GM12878 (cell line): ENCODE measurements around the gene STAB2. TPM values are rescaled to one million over a fixed set of nuclear protein-coding genes. Genes with fewer than 3 reads are reported as not detected.

ENCODE experiments used
- ATAC-seq: fragments of 200-7000 bp; cut with Tn5 transposase; 3 replicates; pipeline ENCODE4 v1.9.1; 2020; ENCODE audit warnings: mild to moderate bottlenecking, moderate library complexity
- BruUV-seq: library from RNA; stranded (reverse); fragments of 400-500 nt; replicated peaks from 2 replicates; lab custom pipeline; 2021; lab: Mats Ljungman, UMichigan
- CTCF ChIA-PET: fragments of 300-600 bp; sonication (Branson Sonifier 250); formaldehyde crosslinking; extraction: SDS; loops from one replicate; lab custom pipeline; 2021; ENCODE audit warnings: inconsistent platforms; lab: Yijun Ruan, JAX
- POLR2A ChIA-PET: fragments of 350-600 bp; formaldehyde crosslinking; extraction: SDS; loops from one replicate; lab custom pipeline; 2021; ENCODE audit warnings: inconsistent platforms; lab: Charles Lee
- RAD21 ChIA-PET: fragments of 300-600 bp; sonication (Branson Sonifier 250); formaldehyde crosslinking; loops from one replicate; lab custom pipeline; 2023; ENCODE audit warnings: antibody characterized with exemption; ENCODE audit not compliant: unreplicated experiment; lab: Charles Lee
- SMC1A ChIA-PET: fragments of 300-600 bp; sonication (Branson Sonifier 250); formaldehyde crosslinking; loops from one replicate; lab custom pipeline; 2023; ENCODE audit not compliant: unreplicated experiment, uncharacterized antibody; lab: Charles Lee
- DNase-seq: peaks from one replicate; pipeline ENCODE4 v3.0.0-alpha.2; 2011; ENCODE audit warnings: low read depth, low spot score
- FAIRE-seq: peaks from 3 replicates; lab custom pipeline; 2011; peaks lifted over from hg19 to GRCh38; lab: Jason Lieb, UNC
- H2AFZ ChIP-seq: 2 replicates; pipeline ENCODE4 v1.6.0; 2011; ENCODE audit warnings: low read depth, low read length, control low read depth; ENCODE audit not compliant: control insufficient read depth
- H3K27ac ChIP-seq: 2 replicates; pipeline ENCODE4 v1.5.1; 2011; ENCODE audit warnings: control low read depth; ENCODE audit not compliant: control insufficient read depth, insufficient read depth
- H3K27me3 ChIP-seq, 2 experiments: replicated peaks in 1 of 2; 2 replicates each; pipeline versions ENCODE4 v1.6.0 to v1.6.1; 2011; ENCODE audit warnings: low read length in 1 of 2; ENCODE audit not compliant: control insufficient read depth in 2 of 2, insufficient read depth in 2 of 2
- H3K36me3 ChIP-seq, 2 experiments: 2 replicates each; pipeline ENCODE4 v1.5.1; 2011; ENCODE audit warnings: low read length in 1 of 2; ENCODE audit not compliant: control insufficient read depth in 2 of 2, insufficient read depth in 2 of 2
- H3K4me1 ChIP-seq: 2 replicates; pipeline ENCODE4 v1.6.1; 2011; ENCODE audit warnings: mild to moderate bottlenecking, low read length, moderate library complexity, mixed read lengths; ENCODE audit not compliant: control insufficient read depth, insufficient read depth
- H3K4me2 ChIP-seq: 2 replicates; pipeline ENCODE4 v1.6.0; 2011; ENCODE audit warnings: control low read depth; ENCODE audit not compliant: control insufficient read depth, insufficient read depth
- H3K4me3 ChIP-seq: fragments of 200-600 bp; sonication (generic); 2 replicates; pipeline ENCODE4 v1.5.1; 2016
- H3K79me2 ChIP-seq: 2 replicates; pipeline ENCODE4 v1.6.0; 2011; ENCODE audit warnings: low read length; ENCODE audit not compliant: control insufficient read depth, insufficient read depth
- H3K9ac ChIP-seq: 2 replicates; pipeline ENCODE4 v1.8.0; 2011; ENCODE audit warnings: low read length, control low read depth, mixed read lengths; ENCODE audit not compliant: control insufficient read depth, insufficient read depth
- H3K9me3 ChIP-seq: replicated peaks from 3 replicates; pipeline ENCODE4 v1.5.1; 2011; ENCODE audit warnings: mild to moderate bottlenecking, low read length; ENCODE audit not compliant: control insufficient read depth, insufficient read depth
- H4K20me1 ChIP-seq: 2 replicates; pipeline ENCODE4 v1.6.0; 2011; ENCODE audit not compliant: control insufficient read depth, insufficient read depth
- BCL11A ChIP-seq: IDR thresholded peaks from 2 replicates; pipeline ENCODE4 v1.6.1; 2011; ENCODE audit warnings: low read depth, low read length
- BHLHE40 ChIP-seq, 2 experiments: fragments of 450-650 bp in 1 of 2; IDR thresholded peaks; 2 replicates each; pipeline ENCODE4 v1.6.1; 2011 to 2017; ENCODE audit warnings: low read depth in 2 of 2, borderline replicate concordance in 1 of 2, improper control_type of control experiment in 1 of 2, low read length in 1 of 2, mild to moderate bottlenecking in 1 of 2
- CBFB ChIP-seq: IDR thresholded peaks from 2 replicates; pipeline ENCODE4 v1.6.1; 2016; ENCODE audit warnings: antibody characterized with exemption, low read depth
- CBX3 ChIP-seq: fragments of 200-600 bp; sonication (generic); IDR thresholded peaks from 2 replicates; pipeline ENCODE4 v1.6.1; 2016; ENCODE audit warnings: low read depth, borderline replicate concordance
- CREM ChIP-seq: IDR thresholded peaks from 2 replicates; pipeline ENCODE4 v1.6.1; 2014; ENCODE audit warnings: antibody characterized with exemption, low read depth
- DPF2 ChIP-seq: fragments of 450-650 bp; IDR thresholded peaks from 2 replicates; pipeline ENCODE4 v1.6.1; 2017; ENCODE audit warnings: mild to moderate bottlenecking
- MEF2A ChIP-seq: IDR thresholded peaks from 2 replicates; pipeline ENCODE4 v1.6.1; 2011; ENCODE audit warnings: low read depth, mild to moderate bottlenecking, low read length, moderate library complexity; ENCODE audit not compliant: insufficient read depth
- MEF2B ChIP-seq: fragments of 450-650 bp; IDR thresholded peaks from 2 replicates; pipeline ENCODE4 v1.6.1; 2018; ENCODE audit warnings: mild to moderate bottlenecking, moderate library complexity; ENCODE audit not compliant: partially characterized antibody, poor library complexity, severe bottlenecking
- MTA2 ChIP-seq: fragments of 450-650 bp; IDR thresholded peaks from 2 replicates; pipeline ENCODE4 v1.6.1; 2016; ENCODE audit warnings: low read depth, mild to moderate bottlenecking, moderate library complexity
- MTA3 ChIP-seq: IDR thresholded peaks from 2 replicates; pipeline ENCODE4 v1.6.1; 2012; ENCODE audit warnings: low read length, inconsistent platforms, borderline replicate concordance
- MYB ChIP-seq: fragments of 150-350 bp; IDR thresholded peaks from 2 replicates; pipeline ENCODE4 v1.6.1; 2014; ENCODE audit warnings: mild to moderate bottlenecking, low read depth, low read length, borderline replicate concordance
- NFYB ChIP-seq: IDR thresholded peaks from 2 replicates; pipeline ENCODE4 v1.6.1; 2011; ENCODE audit warnings: low read depth, mild to moderate bottlenecking, low read length, improper control_type of control experiment, moderate library complexity; ENCODE audit not compliant: insufficient read depth
- NR2C1 ChIP-seq: fragments of 450-650 bp; IDR thresholded peaks from 2 replicates; pipeline ENCODE4 v1.6.1; 2017; ENCODE audit warnings: antibody characterized with exemption, mild to moderate bottlenecking, moderate library complexity
- PAX8 ChIP-seq: fragments of 450-650 bp; IDR thresholded peaks from 2 replicates; pipeline ENCODE4 v1.6.1; 2017; ENCODE audit warnings: mild to moderate bottlenecking, moderate library complexity
- POLR2A ChIP-seq: IDR thresholded peaks from 2 replicates; pipeline ENCODE4 v1.6.1; 2011; ENCODE audit warnings: low read depth, mild to moderate bottlenecking, low read length
- POLR2AphosphoS5 ChIP-seq: IDR thresholded peaks from 2 replicates; pipeline ENCODE4 v1.6.1; 2011; ENCODE audit warnings: mild to moderate bottlenecking, low read length, inconsistent platforms
- RB1 ChIP-seq: fragments of 450-650 bp; formaldehyde crosslinking; IDR thresholded peaks from 2 replicates; pipeline ENCODE4 v1.6.1; 2017; ENCODE audit warnings: mild to moderate bottlenecking, borderline replicate concordance
- RCOR1 ChIP-seq: conservative IDR thresholded peaks from 2 replicates; pipeline ENCODE4 v1.6.1; 2012; ENCODE audit warnings: low read depth, low read length, improper control_type of control experiment
- SMAD1 ChIP-seq: fragments of 450-650 bp; IDR thresholded peaks from 2 replicates; pipeline ENCODE4 v1.6.1; 2018; ENCODE audit warnings: mild to moderate bottlenecking, low read depth; ENCODE audit not compliant: partially characterized antibody
- SMARCA5 ChIP-seq: fragments of 450-650 bp; IDR thresholded peaks from 2 replicates; pipeline ENCODE4 v1.6.1; 2017; ENCODE audit warnings: mild to moderate bottlenecking
- STAT1 ChIP-seq: fragments of 450-650 bp; conservative IDR thresholded peaks from 2 replicates; pipeline ENCODE4 v1.6.1; 2014; ENCODE audit warnings: antibody characterized with exemption, mild to moderate bottlenecking
- STAT3 ChIP-seq: IDR thresholded peaks from 2 replicates; pipeline ENCODE4 v1.6.1; 2011; ENCODE audit warnings: low read depth, low read length, improper control_type of control experiment
- ZBED1 ChIP-seq: IDR thresholded peaks from 2 replicates; pipeline ENCODE4 v1.6.1; 2016; ENCODE audit warnings: borderline replicate concordance
- ZZZ3 ChIP-seq: IDR thresholded peaks from 2 replicates; pipeline ENCODE4 v1.6.1; 2011; ENCODE audit warnings: low read depth; ENCODE audit not compliant: control insufficient read depth, insufficient read length
- WGBS: methylation state at CpG from one replicate; pipeline ENCODE4 v1.1.6; 2016; ENCODE audit warnings: low lambda C conversion rate; ENCODE audit not compliant: insufficient replicate concordance, insufficient coverage; ENCODE audit errors: missing lambda C conversion rate; 5-methylcytosine and 5-hydroxymethylcytosine counted together
- in situ Hi-C: fragments of 300-500 bp; cut with MboI; formaldehyde crosslinking; loops from 9 replicates; pipeline ENCODE4 v1.14.3; 2018; ENCODE audit warnings: mixed read lengths
- intact Hi-C: fragments of 100-400 bp; cut with micrococcal nuclease; formaldehyde crosslinking; loops from one replicate; pipeline ENCODE4 v1.14.2; 2022; ENCODE audit not compliant: unreplicated experiment
- polyA plus RNA-seq, 11 experiments: library from polyadenylated mRNA; depleted of rRNA in 4 of 11; unstranded in 6 of 11; stranded (reverse) in 5 of 11; fragments of >200 nt; fragmentation: Nextera tagmentation in 4 of 11; fragmentation: Illumina TruSeq in 1 of 11; extraction: Ambion mirVana in 4 of 11; extraction: Trizol in 1 of 11; gene quantifications; 1 replicate in 1 of 11; 2 replicates in 10 of 11; pipeline versions ENCODE4 v1.2.1 to v1.2.3, GENCODE V29; 2011 to 2016; ENCODE audit warnings: inconsistent platforms in 2 of 11, missing spikeins in 2 of 11, low read depth in 1 of 11
- total RNA-seq, 4 experiments: library from RNA; depleted of rRNA in 3 of 4; stranded (reverse); fragments of >200 nt in 3 of 4; fragmentation: Illumina TruSeq in 1 of 4; extraction: Trizol in 1 of 4; gene quantifications; 2 replicates each; pipeline versions ENCODE4 v1.2.1 to v1.2.3, GENCODE V29; 2013 to 2021
- TF ChIP-seq, protein P1 (sequence below): IDR thresholded peaks from 2 replicates; pipeline ENCODE4 v1.6.1; 2012; ENCODE audit warnings: low read length, inconsistent platforms
- TF ChIP-seq, protein P2 (sequence below): IDR thresholded peaks from 2 replicates; pipeline ENCODE4 v1.6.1; 2012; ENCODE audit warnings: low read depth, low read length, improper control_type of control experiment

The STAB2 gene
- total and polyA plus RNA-seq, 10 of the 15 experiments (the other 5 are each of a cell fraction or from before 2014, with no cell fraction given): 0.37 TPM; not detected in 9

DNA sequence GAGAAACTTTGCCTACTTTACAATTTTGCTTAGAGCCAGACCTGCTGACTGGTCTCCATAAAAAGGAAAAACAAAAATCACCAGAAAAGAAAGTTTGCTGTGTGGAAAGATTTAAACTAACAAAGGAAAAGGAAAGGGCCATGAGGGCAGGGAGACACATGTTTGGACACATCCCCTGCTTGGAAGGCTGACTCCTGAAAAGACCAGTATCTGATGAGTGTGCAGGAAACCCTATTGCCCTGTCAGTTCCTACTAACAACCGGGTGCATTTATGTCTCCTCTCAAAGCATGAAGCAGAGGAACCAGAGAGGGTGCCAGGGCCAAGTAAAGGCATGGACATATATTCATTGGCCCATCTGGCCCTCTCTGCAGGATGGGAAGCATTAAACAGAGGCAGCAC lies 7.0 kb upstream of the STAB2 start (continued):
- TF ChIP-seq BCL11A (no peak), MYB (no peak), POLR2AphosphoS5 (no peak), MEF2B (no peak), ZZZ3 (no peak), MTA2 (no peak), PAX8 (no peak), ZBED1 (no peak), MTA3 (no peak)

DNA sequence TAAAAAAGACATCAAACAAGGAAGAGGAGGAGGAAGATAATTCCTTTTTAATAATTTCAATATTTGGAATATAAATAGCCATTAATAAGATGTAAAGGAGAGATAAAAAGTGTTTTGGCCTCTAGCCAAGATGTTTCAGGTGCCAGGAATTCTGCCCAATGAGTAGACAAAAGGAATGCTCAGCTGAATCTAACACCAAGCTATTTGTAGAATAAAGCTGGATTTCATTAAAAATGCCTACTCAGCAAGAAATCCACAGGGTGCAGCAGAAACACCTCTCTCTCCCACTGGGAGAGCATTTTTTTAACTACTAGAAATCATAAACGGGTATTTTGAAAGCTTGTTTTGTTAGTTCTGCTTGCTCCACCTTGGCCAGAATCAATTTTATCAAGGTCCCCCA lies 4.1 kb upstream of the STAB2 start:
- Histone ChIP-seq H3K27ac (no peak overlapping the region), H3K4me1 (peaks cover 3% of the 10 kb centered on the region), H3K4me2 (no peak overlapping the region), H3K27me3 (no peaks in the 10 kb centered on the region), H3K79me2 (no peaks in the 10 kb centered on the region), H2AFZ (no peak overlapping the region), H3K4me3 (no peak overlapping the region), H4K20me1 (no peaks in the 10 kb centered on the region), H3K9ac (no peak overlapping the region), H3K36me3 (no peaks in the 10 kb centered on the region), H3K9me3 (no peaks in the 10 kb centered on the region)
- ChIA-PET POLR2A (no interaction called here), CTCF (interaction anchor here (0.8 to 2.9 kb wide), 6 partner anchors 9 to 772 kb away, joined by 3 to 17 read pairs (median 4); no protein-coding TSS in a partner anchor), SMC1A (interaction anchor here (0.9 kb wide), 1 partner anchor 16 kb away, joined by 3 read pairs; no protein-coding TSS in a partner anchor), RAD21 (no interaction called here)
- TF ChIP-seq SMARCA5 (no peak), BHLHE40 (IDR thresholded peaks at IDR 0.05; ENCODE audit: borderline replicate concordance in 1 of 2, low read depth in 2 of 2, low read length in 1 of 2) (no peak), CBX3 (no peak), STAT1 (no peak), DPF2 (no peak), NR2C1 (no peak), CREM (no peak), CBFB (no peak), STAT3 (no peak), RB1 (no peak), POLR2A (no peak), MEF2A (no peak), RCOR1 (no peak), NFYB (no peak), SMAD1 (no peak)
- TF ChIP-seq, protein P1, sequence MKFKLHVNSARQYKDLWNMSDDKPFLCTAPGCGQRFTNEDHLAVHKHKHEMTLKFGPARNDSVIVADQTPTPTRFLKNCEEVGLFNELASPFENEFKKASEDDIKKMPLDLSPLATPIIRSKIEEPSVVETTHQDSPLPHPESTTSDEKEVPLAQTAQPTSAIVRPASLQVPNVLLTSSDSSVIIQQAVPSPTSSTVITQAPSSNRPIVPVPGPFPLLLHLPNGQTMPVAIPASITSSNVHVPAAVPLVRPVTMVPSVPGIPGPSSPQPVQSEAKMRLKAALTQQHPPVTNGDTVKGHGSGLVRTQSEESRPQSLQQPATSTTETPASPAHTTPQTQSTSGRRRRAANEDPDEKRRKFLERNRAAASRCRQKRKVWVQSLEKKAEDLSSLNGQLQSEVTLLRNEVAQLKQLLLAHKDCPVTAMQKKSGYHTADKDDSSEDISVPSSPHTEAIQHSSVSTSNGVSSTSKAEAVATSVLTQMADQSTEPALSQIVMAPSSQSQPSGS: no peak
- TF ChIP-seq, protein P2, sequence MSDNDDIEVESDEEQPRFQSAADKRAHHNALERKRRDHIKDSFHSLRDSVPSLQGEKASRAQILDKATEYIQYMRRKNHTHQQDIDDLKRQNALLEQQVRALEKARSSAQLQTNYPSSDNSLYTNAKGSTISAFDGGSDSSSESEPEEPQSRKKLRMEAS: no peak
- in situ Hi-C loops (loop anchor here (5.0 kb wide), 1 partner anchor 49 kb away; no protein-coding TSS in a partner anchor), intact Hi-C loops (no loop called here)
- ATAC-seq (no peak), DNase-seq (no peak), FAIRE-seq (no peak)
- no TSS peak for BruUV-seq
- WGBS: 0% methylated on average over 1 of the region's 1 CpG
